Endothelial cell of umbilical vein (primary cell): Measurements from ENCODE around the gene PRR5L.

Experiments used
- CTCF ChIP-seq, 2 donors: IDR thresholded peaks; 1 replicate in 1 of 2; 2 replicates in 1 of 2; pipeline ENCODE4 v1.5.1; 2011; ENCODE audit warnings: low read length in 2 of 2, mild to moderate bottlenecking in 2 of 2, moderate library complexity in 2 of 2, control low read depth in 1 of 2, inconsistent platforms in 1 of 2, low read depth in 1 of 2; ENCODE audit not compliant: insufficient read depth in 1 of 2; ENCODE audit errors: extremely low read depth in 1 of 2
- EZH2 ChIP-seq: IDR thresholded peaks from 2 replicates; pipeline ENCODE4 v1.6.1; 2012; ENCODE audit warnings: borderline replicate concordance, low read depth, mild to moderate bottlenecking, moderate library complexity, low read length, inconsistent platforms; ENCODE audit not compliant: severe bottlenecking
- JUN ChIP-seq: IDR thresholded peaks from 2 replicates; pipeline ENCODE4 v1.6.1; 2011; ENCODE audit warnings: borderline replicate concordance, low read depth; ENCODE audit not compliant: insufficient read length, insufficient read depth
- POLR2A ChIP-seq: IDR thresholded peaks from 2 replicates; pipeline ENCODE4 v1.6.1; 2012; ENCODE audit warnings: low read depth, mild to moderate bottlenecking, control low read depth, low read length
- POLR2AphosphoS5 ChIP-seq: IDR thresholded peaks from 2 replicates; pipeline ENCODE4 v1.6.1; 2012; ENCODE audit warnings: low read depth, mild to moderate bottlenecking, control low read depth, low read length, moderate library complexity; ENCODE audit not compliant: insufficient read depth
- TF ChIP-seq, protein P1 (sequence below): IDR thresholded peaks from 2 replicates; pipeline ENCODE4 v1.6.1; 2011; ENCODE audit not compliant: insufficient read depth, insufficient read length

GRCh38 chr11:36363361-36364268 is 67.5 kb downstream of the PRR5L start:
- TF ChIP-seq CTCF (IDR thresholded peaks at IDR 0.05; ENCODE audit: extremely low read depth in 1 of 2, insufficient read depth in 1 of 2, low read depth in 1 of 2, low read length in 2 of 2) (no peak), POLR2A (no peak), POLR2AphosphoS5 (no peak), EZH2 (no peak), JUN (no peak)
- TF ChIP-seq, protein P1, sequence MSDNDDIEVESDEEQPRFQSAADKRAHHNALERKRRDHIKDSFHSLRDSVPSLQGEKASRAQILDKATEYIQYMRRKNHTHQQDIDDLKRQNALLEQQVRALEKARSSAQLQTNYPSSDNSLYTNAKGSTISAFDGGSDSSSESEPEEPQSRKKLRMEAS, result no peak
